Stimulated activated CD4-positive, alpha-beta T cell treated with anti-CD3 and anti-CD28 coated beads, Interleukin-4, amount 100 ng/mL, for 24 hours (primary cell): Measurements from ENCODE around the gene CTPS1.

Experiments
- DNase-seq: peaks from one replicate; pipeline ENCODE4 v3.0.0-alpha.2; 2020

Gene CTPS1

GRCh38 chr1:40979241-40980067 is at the start of gene CTPS1:
Gene CTPS1 (plus strand): TSS chr1:40979696. CDS start chr1:40983291, 3,595 bp downstream.
- peak; percentile 96 for DNase-seq

- no peak for DNase-seq
Measured at GRCh38 chr1:40930174-40930964, 49.1 kb upstream of the CTPS1 start.

- no peak for DNase-seq
Measured at GRCh38 chr1:40931601-40932000, 47.9 kb upstream of the CTPS1 start.

- DNase-seq, result no peak
Measured at GRCh38 chr1:40932006-40932405, 47.5 kb upstream of the CTPS1 start.

GRCh38 chr1:40936931-40937339 is 42.6 kb upstream of the CTPS1 start:
- DNase-seq, result no peak

- no peak for DNase-seq
Measured at GRCh38 chr1:40938393-40938792, 41.1 kb upstream of the CTPS1 start.

GRCh38 chr1:40939320-40940059 is 40.0 kb upstream of the CTPS1 start:
- no peak for DNase-seq

- no peak for DNase-seq
Measured at GRCh38 chr1:40944326-40944725, 35.2 kb upstream of the CTPS1 start.

GRCh38 chr1:40944841-40945430 is 34.6 kb upstream of the CTPS1 start:
- DNase-seq, result no peak

- DNase-seq, result no peak
Measured at GRCh38 chr1:40945491-40945973, 34.0 kb upstream of the CTPS1 start.

- peak; percentile 62 for DNase-seq
Measured at GRCh38 chr1:40948741-40949443, 30.6 kb upstream of the CTPS1 start.

GRCh38 chr1:40949563-40949962 is 29.9 kb upstream of the CTPS1 start:
- DNase-seq, result no peak

- DNase-seq, result peak; percentile 64
Measured at GRCh38 chr1:40951943-40952743, 27.4 kb upstream of the CTPS1 start.

- no peak for DNase-seq
Measured at GRCh38 chr1:40952744-40953315, 26.7 kb upstream of the CTPS1 start.

- DNase-seq, result no peak
Measured at GRCh38 chr1:40954626-40955025, 24.9 kb upstream of the CTPS1 start.

GRCh38 chr1:40955266-40955665 is 24.2 kb upstream of the CTPS1 start:
- DNase-seq, result no peak

- no peak for DNase-seq
Measured at GRCh38 chr1:40956407-40956806, 23.1 kb upstream of the CTPS1 start.

- DNase-seq, result no peak
Measured at GRCh38 chr1:40958210-40958609, 21.3 kb upstream of the CTPS1 start.

GRCh38 chr1:40965531-40965930 is 14.0 kb upstream of the CTPS1 start:
- no peak for DNase-seq

GRCh38 chr1:40966417-40966816 is 13.1 kb upstream of the CTPS1 start:
- no peak for DNase-seq

- DNase-seq, result no peak
Measured at GRCh38 chr1:40969445-40969844, 10.1 kb upstream of the CTPS1 start.
